HL-60 (cell line): ENCODE data around the gene GSX2.

Source experiments
- DNase-seq, 2 experiments: peaks; one replicate each; pipeline ENCODE4 v3.0.0-alpha.2; 2010 to 2020; ENCODE audit warnings: low read depth in 1 of 2, low spot score in 1 of 2
- H3K27ac ChIP-seq: fragments of 250-450 bp; sonication (Bioruptor Pico); replicated peaks from 2 replicates; pipeline ENCODE4 v1.5.1; 2020; ENCODE audit warnings: mild to moderate bottlenecking, moderate library complexity
- H3K27me3 ChIP-seq: fragments of 250-450 bp; sonication (Bioruptor Pico); 2 replicates; pipeline ENCODE4 v1.5.1; 2021; ENCODE audit warnings: mild to moderate bottlenecking, moderate library complexity; ENCODE audit not compliant: insufficient read depth, poor library complexity, severe bottlenecking
- H3K4me3 ChIP-seq: replicated peaks from 2 replicates; pipeline ENCODE4 v1.5.1; 2011; ENCODE audit warnings: mild to moderate bottlenecking, control low read depth, low read length; ENCODE audit not compliant: insufficient read depth
- GABPA ChIP-seq: IDR thresholded peaks from 2 replicates; pipeline ENCODE4 v1.6.1; 2012; ENCODE audit warnings: low read depth
- POLR2AphosphoS5 ChIP-seq: IDR thresholded peaks from 2 replicates; pipeline ENCODE4 v1.6.1; 2012; ENCODE audit warnings: low read depth
- SPI1 ChIP-seq: IDR thresholded peaks from 2 replicates; pipeline ENCODE4 v1.6.1; 2012; ENCODE audit warnings: low read depth, mild to moderate bottlenecking, borderline replicate concordance
- TF ChIP-seq, protein P1 (sequence below): IDR thresholded peaks from 2 replicates; pipeline ENCODE4 v1.6.1; 2012; ENCODE audit warnings: low read depth; ENCODE audit not compliant: insufficient replicate concordance
- TF ChIP-seq, protein P2 (sequence below): IDR thresholded peaks from one replicate; pipeline ENCODE4 v1.5.1; 2011; ENCODE audit warnings: low read length, control low read depth, inconsistent platforms; ENCODE audit not compliant: insufficient read depth

Gene GSX2

DNA sequence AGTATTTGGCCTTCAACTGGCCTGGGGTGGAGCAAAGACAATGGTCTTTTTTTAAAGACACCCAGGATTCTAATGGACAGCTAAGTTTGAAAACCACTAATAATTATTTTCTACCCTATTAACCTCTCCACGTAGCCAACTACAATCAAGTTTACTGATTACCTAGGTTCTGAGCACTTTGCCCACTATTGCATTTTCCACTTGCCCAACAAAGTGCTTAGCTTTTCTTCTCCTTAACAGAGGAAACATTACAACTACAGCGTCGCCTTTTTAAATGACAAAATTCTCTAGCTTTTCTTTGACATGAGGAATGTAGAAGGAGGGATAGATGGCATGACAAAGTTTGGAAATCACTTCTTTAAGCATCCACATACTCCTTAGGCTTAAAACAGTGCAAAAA is 37.6 kb upstream of the GSX2 start:
- no peaks in the 10 kb centered on the region for H3K27me3 ChIP-seq
- H3K4me3 ChIP-seq: peak overlapping the region; percentile 96
- H3K27ac ChIP-seq: no peak overlapping the region
- no peak for DNase-seq
- TF ChIP-seq GABPA (no peak), POLR2AphosphoS5 (no peak), SPI1 (no peak)

DNA sequence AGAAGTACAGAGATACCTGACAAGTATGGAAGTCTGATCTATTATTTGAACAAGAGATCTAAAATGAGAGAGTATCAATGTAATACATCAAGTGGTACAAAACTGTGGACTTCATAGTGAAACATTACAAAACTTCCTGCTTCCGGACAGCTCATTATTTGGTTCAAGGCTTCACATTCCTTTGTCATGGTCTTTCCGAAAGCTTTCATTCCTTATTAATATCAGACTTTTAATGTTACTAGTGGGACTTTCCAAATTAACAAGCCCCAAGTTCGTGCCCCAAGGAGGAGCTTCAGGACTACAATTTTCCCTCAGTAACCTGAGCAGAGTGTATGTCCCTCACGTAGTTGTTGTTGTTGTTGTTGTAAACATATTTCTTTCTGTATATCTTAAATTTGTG is 36.7 kb upstream of the GSX2 start:
- DNase-seq: no peak
- TF ChIP-seq, protein P1, sequence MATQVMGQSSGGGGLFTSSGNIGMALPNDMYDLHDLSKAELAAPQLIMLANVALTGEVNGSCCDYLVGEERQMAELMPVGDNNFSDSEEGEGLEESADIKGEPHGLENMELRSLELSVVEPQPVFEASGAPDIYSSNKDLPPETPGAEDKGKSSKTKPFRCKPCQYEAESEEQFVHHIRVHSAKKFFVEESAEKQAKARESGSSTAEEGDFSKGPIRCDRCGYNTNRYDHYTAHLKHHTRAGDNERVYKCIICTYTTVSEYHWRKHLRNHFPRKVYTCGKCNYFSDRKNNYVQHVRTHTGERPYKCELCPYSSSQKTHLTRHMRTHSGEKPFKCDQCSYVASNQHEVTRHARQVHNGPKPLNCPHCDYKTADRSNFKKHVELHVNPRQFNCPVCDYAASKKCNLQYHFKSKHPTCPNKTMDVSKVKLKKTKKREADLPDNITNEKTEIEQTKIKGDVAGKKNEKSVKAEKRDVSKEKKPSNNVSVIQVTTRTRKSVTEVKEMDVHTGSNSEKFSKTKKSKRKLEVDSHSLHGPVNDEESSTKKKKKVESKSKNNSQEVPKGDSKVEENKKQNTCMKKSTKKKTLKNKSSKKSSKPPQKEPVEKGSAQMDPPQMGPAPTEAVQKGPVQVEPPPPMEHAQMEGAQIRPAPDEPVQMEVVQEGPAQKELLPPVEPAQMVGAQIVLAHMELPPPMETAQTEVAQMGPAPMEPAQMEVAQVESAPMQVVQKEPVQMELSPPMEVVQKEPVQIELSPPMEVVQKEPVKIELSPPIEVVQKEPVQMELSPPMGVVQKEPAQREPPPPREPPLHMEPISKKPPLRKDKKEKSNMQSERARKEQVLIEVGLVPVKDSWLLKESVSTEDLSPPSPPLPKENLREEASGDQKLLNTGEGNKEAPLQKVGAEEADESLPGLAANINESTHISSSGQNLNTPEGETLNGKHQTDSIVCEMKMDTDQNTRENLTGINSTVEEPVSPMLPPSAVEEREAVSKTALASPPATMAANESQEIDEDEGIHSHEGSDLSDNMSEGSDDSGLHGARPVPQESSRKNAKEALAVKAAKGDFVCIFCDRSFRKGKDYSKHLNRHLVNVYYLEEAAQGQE: peak; percentile 2
- no peak for TF ChIP-seq SPI1
- Histone ChIP-seq H3K27ac (peak overlapping the region; percentile 93), H3K27me3 (no peaks in the 10 kb centered on the region), H3K4me3 (peak overlapping the region; percentile 96)

DNA sequence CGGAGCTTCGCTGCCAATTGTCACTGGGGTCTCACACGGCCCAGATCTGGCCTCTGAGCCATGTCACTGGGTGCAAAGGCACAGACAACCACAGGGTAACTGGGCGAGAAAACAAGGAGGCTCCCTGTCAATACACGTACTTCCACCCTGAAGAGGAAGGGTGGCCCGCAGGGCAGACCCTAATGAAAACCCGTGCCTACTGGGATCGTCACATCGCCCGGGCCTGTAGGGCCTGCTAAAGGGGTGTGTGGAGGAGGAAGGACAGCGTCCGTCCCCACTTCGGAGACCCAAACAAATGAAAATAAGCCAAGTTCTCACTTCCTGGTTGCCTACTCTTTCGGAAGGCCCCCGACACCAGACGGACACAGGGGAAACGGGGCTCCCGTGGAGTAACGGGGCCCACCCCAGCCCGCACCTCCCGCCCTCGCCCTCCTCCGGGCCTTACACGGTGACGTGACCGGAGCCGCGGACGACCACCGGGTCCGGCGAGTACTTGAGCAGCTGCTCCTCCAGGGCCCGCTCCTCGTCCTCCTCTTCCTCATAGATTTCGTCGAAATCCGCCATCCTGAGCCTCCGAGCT is 36.1 kb upstream of the GSX2 start:
- H3K27ac ChIP-seq: peak overlapping the region; percentile 93
- no peak for TF ChIP-seq GABPA
- TF ChIP-seq, protein P2, sequence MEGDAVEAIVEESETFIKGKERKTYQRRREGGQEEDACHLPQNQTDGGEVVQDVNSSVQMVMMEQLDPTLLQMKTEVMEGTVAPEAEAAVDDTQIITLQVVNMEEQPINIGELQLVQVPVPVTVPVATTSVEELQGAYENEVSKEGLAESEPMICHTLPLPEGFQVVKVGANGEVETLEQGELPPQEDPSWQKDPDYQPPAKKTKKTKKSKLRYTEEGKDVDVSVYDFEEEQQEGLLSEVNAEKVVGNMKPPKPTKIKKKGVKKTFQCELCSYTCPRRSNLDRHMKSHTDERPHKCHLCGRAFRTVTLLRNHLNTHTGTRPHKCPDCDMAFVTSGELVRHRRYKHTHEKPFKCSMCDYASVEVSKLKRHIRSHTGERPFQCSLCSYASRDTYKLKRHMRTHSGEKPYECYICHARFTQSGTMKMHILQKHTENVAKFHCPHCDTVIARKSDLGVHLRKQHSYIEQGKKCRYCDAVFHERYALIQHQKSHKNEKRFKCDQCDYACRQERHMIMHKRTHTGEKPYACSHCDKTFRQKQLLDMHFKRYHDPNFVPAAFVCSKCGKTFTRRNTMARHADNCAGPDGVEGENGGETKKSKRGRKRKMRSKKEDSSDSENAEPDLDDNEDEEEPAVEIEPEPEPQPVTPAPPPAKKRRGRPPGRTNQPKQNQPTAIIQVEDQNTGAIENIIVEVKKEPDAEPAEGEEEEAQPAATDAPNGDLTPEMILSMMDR: no peak
- TF ChIP-seq, protein P1: peak; percentile 5
- peak; percentile 6; the same call in 1 of the 2 replicates for TF ChIP-seq POLR2AphosphoS5
- TF ChIP-seq SPI1: no peak
- DNase-seq: peak in 1 of 2 experiments; percentile 36
- H3K27me3 ChIP-seq: no peaks in the 10 kb centered on the region
- H3K4me3 ChIP-seq: peak overlapping the region; percentile 96

DNA sequence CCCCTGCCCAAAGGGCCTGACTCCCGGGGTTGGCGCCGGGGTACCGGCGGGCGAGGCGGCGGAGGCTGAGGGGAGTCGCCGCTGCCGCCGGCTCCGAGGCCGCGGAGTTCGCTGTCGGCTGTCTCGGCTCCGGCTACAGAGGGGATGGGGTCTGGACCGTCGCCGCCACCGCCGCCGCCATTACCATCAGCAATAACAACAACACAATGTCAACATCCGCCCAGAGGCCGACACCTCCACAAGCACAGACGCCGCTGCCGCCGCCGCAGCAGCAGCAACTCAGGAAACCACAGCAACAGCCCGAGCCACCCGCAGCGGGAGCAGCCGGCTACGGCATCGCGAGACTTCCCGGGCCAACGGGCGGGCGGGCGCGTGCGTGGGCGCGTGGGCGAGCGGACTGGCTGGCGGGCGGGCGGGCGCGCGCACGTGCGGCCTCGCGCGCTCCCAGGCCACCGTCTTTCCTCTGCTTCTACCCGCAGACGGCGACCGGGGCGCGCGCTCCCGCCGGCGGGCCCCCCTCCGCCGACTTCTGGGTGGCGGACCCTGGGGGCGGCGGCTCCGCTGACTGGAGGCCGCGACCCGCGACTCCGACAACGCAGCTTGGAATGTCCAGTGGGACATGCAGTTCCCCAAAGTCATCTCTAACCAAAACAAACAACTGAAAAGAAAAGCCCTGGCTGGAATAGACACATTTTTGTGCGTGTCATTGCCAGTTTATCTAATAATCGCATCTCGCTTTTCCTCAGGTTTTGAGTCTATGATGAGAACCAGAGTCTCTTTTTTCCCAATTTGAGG is 35.4 kb upstream of the GSX2 start, which contains the start of gene CHIC2:
CHIC2 (minus strand) TSS at position 289 of the 795 bp plus-strand sequence. CDS start 305 bp downstream, outside the sequence.
- Histone ChIP-seq H3K27ac (peak within 1 kb of the TSS; percentile 93), H3K27me3 (no peaks in the 10 kb centered on the region), H3K4me3 (peak within 1 kb of the TSS; percentile 96)
- TF ChIP-seq SPI1 (no peak), GABPA (no peak), POLR2AphosphoS5 (peak; percentile 85)
- TF ChIP-seq, protein P2: no peak
- TF ChIP-seq, protein P1: no peak
- peak; percentile 81 to 95 for DNase-seq
